HepG2 (cell line): ENCODE results near the gene C1QBP. TPM values are rescaled to one million over a fixed set of nuclear protein-coding genes. Genes with fewer than 3 reads are reported as not detected.
A peak's percentile ranks its signal among the peaks of the same experiment; 100 is the strongest.

Experiments used
- ATF1 ChIP-seq: IDR thresholded peaks from 2 replicates; pipeline ENCODE4 v1.6.1; 2016; ENCODE audit warnings: mild to moderate bottlenecking, control low read depth
- HCFC1 ChIP-seq: fragments of 150-350 bp; IDR thresholded peaks from 2 replicates; pipeline ENCODE4 v1.6.1; 2014; ENCODE audit warnings: low read depth, low read length
- HNRNPH1 ChIP-seq: fragments of 200-400 bp; formaldehyde crosslinking; optimal IDR thresholded peaks from 2 replicates; pipeline ENCODE3; 2017; ENCODE audit warnings: mild to moderate bottlenecking, low read depth, low read length
- HNRNPLL ChIP-seq: fragments of 200-400 bp; formaldehyde crosslinking; IDR thresholded peaks from 2 replicates; pipeline ENCODE4 v1.6.1; 2017; ENCODE audit warnings: mild to moderate bottlenecking, low read depth, low read length; ENCODE audit not compliant: poor library complexity, severe bottlenecking
- MEF2D ChIP-seq: sonication (generic); formaldehyde crosslinking; IDR thresholded peaks from 2 replicates; pipeline ENCODE4 v1.5.1; 2020; ENCODE audit warnings: mild to moderate bottlenecking, missing genetic modification reagents
- SIN3B ChIP-seq: fragments of 150-350 bp; IDR thresholded peaks from 2 replicates; pipeline ENCODE4 v1.6.1; 2014; ENCODE audit warnings: low read length
- SIX1 ChIP-seq: sonication (generic); formaldehyde crosslinking; IDR thresholded peaks from 2 replicates; pipeline ENCODE4 v1.4.0; 2020; ENCODE audit warnings: missing genetic modification reagents, borderline replicate concordance
- SRSF4 ChIP-seq: fragments of 200-400 bp; formaldehyde crosslinking; IDR thresholded peaks from one replicate; pipeline ENCODE4 v1.6.1; 2018; ENCODE audit warnings: mild to moderate bottlenecking, low read depth, low read length, moderate library complexity; ENCODE audit not compliant: poor library complexity, severe bottlenecking
- ZNF20 ChIP-seq: sonication (generic); formaldehyde crosslinking; IDR thresholded peaks from 2 replicates; pipeline ENCODE4 v1.4.0; 2020; ENCODE audit warnings: mild to moderate bottlenecking, moderate library complexity, missing genetic modification reagents
- ZNF317 ChIP-seq: sonication (generic); formaldehyde crosslinking; IDR thresholded peaks from 2 replicates; pipeline ENCODE4 v1.5.0; 2020; ENCODE audit warnings: mild to moderate bottlenecking, missing genetic modification reagents
- ZNF564 ChIP-seq: sonication (generic); formaldehyde crosslinking; IDR thresholded peaks from 2 replicates; pipeline ENCODE4 v1.8.1; 2023; ENCODE audit warnings: mild to moderate bottlenecking, missing genetic modification reagents
- ZNF607 ChIP-seq: sonication (generic); formaldehyde crosslinking; IDR thresholded peaks from 2 replicates; pipeline ENCODE4 v1.5.1; 2020; ENCODE audit warnings: missing genetic modification reagents, mild to moderate bottlenecking, borderline replicate concordance
- ZNF614 ChIP-seq: IDR thresholded peaks from 2 replicates; pipeline ENCODE4 v1.6.1; 2018; ENCODE audit warnings: missing biosample characterization, missing genetic modification reagents, inconsistent platforms, borderline replicate concordance
- ZNF746 ChIP-seq: sonication (generic); formaldehyde crosslinking; IDR thresholded peaks from 2 replicates; pipeline ENCODE4 v1.8.0; 2022; ENCODE audit warnings: mild to moderate bottlenecking, missing genetic modification reagents
- ZNF772 ChIP-seq: sonication (generic); formaldehyde crosslinking; IDR thresholded peaks from 2 replicates; pipeline ENCODE4 v1.5.0; 2020; ENCODE audit warnings: mild to moderate bottlenecking, missing genetic modification reagents
- polyA plus RNA-seq, 8 experiments: library from polyadenylated mRNA; depleted of rRNA in 3 of 8; stranded (reverse) in 7 of 8; unstranded in 1 of 8; fragments of >200 nt; fragmentation: Illumina TruSeq in 4 of 8; extraction: Trizol in 4 of 8; gene quantifications; 2 replicates each; pipeline versions ENCODE4 v1.2.1 to v1.2.3, GENCODE V29; 2011 to 2016; ENCODE audit warnings: low read depth in 4 of 8, missing spikeins in 1 of 8, mixed read lengths in 1 of 8; ENCODE audit not compliant: insufficient read depth in 1 of 8
- total RNA-seq, 5 experiments: library from RNA; depleted of rRNA; stranded (reverse); fragments of >200 nt; fragmentation: Illumina TruSeq; extraction: Trizol; gene quantifications; 2 replicates each; pipeline ENCODE4 v1.2.3, GENCODE V29; 2016; ENCODE audit warnings: low read depth in 1 of 5
- TF ChIP-seq, protein P1 (sequence below): sonication (generic); formaldehyde crosslinking; IDR thresholded peaks from 2 replicates; pipeline ENCODE4 v1.5.1; 2020; ENCODE audit warnings: mild to moderate bottlenecking, missing genetic modification reagents, borderline replicate concordance
- TF ChIP-seq, protein P2 (sequence below): sonication (generic); formaldehyde crosslinking; IDR thresholded peaks from 2 replicates; pipeline ENCODE4 v1.4.0; 2020; ENCODE audit warnings: missing genetic modification reagents
- TF ChIP-seq, protein P3 (sequence below): sonication (generic); formaldehyde crosslinking; IDR thresholded peaks from 2 replicates; pipeline ENCODE4 v1.9.0; 2021; ENCODE audit warnings: missing genetic modification reagents, mild to moderate bottlenecking, borderline replicate concordance
- TF ChIP-seq, protein P4 (sequence below): sonication (generic); formaldehyde crosslinking; IDR thresholded peaks from 2 replicates; pipeline ENCODE4 v1.5.0; 2020; ENCODE audit warnings: missing genetic modification reagents, mild to moderate bottlenecking, borderline replicate concordance

Gene C1QBP
- total and polyA plus RNA-seq, 2 of the 13 experiments (the other 11 are each of a cell fraction or from before 2014, with no cell fraction given) = 219 to 680 TPM

DNA sequence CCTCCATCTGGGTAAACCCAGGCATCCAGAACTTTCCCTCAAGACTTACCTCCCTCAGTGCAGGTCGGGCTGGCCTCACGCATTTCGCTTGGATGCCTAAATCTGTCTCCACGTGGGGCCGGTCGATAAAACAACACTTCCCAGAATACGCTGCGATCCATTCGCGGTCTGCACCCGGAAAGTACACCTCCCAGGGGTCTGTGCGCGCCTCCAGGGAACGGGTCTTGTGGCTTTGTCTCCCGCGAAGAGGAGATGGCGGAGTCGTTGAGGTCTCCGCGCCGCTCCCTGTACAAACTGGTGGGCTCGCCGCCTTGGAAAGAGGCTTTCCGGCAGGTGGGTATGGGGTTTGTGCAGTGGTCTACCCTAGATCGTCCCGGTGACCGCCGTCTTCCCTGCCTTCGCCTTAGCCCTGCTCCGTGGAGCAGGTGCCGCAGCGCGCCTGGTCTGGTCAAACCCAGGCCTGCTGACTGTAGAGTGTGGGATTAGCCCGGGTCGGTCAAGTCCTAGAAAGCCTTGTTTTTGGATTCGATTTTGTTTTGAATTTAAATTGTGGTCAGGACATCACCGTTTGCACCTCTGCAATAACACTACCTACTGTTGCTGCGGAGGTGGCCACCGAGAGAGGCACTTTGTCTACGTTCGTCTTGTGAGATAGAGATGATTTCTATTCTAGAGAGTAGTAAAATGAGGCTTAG lies 18.8 kb downstream of the C1QBP start, which contains the start of gene RPAIN (continued):
- peak; percentile 70 for TF ChIP-seq MEF2D
- TF ChIP-seq, protein P1, sequence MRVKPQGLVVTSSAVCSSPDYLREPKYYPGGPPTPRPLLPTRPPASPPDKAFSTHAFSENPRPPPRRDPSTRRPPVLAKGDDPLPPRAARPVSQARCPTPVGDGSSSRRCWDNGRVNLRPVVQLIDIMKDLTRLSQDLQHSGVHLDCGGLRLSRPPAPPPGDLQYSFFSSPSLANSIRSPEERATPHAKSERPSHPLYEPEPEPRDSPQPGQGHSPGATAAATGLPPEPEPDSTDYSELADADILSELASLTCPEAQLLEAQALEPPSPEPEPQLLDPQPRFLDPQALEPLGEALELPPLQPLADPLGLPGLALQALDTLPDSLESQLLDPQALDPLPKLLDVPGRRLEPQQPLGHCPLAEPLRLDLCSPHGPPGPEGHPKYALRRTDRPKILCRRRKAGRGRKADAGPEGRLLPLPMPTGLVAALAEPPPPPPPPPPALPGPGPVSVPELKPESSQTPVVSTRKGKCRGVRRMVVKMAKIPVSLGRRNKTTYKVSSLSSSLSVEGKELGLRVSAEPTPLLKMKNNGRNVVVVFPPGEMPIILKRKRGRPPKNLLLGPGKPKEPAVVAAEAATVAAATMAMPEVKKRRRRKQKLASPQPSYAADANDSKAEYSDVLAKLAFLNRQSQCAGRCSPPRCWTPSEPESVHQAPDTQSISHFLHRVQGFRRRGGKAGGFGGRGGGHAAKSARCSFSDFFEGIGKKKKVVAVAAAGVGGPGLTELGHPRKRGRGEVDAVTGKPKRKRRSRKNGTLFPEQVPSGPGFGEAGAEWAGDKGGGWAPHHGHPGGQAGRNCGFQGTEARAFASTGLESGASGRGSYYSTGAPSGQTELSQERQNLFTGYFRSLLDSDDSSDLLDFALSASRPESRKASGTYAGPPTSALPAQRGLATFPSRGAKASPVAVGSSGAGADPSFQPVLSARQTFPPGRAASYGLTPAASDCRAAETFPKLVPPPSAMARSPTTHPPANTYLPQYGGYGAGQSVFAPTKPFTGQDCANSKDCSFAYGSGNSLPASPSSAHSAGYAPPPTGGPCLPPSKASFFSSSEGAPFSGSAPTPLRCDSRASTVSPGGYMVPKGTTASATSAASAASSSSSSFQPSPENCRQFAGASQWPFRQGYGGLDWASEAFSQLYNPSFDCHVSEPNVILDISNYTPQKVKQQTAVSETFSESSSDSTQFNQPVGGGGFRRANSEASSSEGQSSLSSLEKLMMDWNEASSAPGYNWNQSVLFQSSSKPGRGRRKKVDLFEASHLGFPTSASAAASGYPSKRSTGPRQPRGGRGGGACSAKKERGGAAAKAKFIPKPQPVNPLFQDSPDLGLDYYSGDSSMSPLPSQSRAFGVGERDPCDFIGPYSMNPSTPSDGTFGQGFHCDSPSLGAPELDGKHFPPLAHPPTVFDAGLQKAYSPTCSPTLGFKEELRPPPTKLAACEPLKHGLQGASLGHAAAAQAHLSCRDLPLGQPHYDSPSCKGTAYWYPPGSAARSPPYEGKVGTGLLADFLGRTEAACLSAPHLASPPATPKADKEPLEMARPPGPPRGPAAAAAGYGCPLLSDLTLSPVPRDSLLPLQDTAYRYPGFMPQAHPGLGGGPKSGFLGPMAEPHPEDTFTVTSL = peak; percentile 39; the same call in 1 of the 2 replicates
- TF ChIP-seq SIN3B = peak; percentile 44; the same call in 1 of the 2 replicates
- TF ChIP-seq ZNF20 (CRISPR knock-in tag) = no peak
- no peak for TF ChIP-seq HNRNPH1
- TF ChIP-seq HCFC1 = peak; percentile 56; the same call in 1 of the 2 replicates
- TF ChIP-seq, protein P2, sequence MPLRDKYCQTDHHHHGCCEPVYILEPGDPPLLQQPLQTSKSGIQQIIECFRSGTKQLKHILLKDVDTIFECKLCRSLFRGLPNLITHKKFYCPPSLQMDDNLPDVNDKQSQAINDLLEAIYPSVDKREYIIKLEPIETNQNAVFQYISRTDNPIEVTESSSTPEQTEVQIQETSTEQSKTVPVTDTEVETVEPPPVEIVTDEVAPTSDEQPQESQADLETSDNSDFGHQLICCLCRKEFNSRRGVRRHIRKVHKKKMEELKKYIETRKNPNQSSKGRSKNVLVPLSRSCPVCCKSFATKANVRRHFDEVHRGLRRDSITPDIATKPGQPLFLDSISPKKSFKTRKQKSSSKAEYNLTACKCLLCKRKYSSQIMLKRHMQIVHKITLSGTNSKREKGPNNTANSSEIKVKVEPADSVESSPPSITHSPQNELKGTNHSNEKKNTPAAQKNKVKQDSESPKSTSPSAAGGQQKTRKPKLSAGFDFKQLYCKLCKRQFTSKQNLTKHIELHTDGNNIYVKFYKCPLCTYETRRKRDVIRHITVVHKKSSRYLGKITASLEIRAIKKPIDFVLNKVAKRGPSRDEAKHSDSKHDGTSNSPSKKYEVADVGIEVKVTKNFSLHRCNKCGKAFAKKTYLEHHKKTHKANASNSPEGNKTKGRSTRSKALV (CRISPR knock-in tag) = 0 out of 2 replicates have a peak, but pooled peaks have one; percentile 12
- TF ChIP-seq, protein P3, sequence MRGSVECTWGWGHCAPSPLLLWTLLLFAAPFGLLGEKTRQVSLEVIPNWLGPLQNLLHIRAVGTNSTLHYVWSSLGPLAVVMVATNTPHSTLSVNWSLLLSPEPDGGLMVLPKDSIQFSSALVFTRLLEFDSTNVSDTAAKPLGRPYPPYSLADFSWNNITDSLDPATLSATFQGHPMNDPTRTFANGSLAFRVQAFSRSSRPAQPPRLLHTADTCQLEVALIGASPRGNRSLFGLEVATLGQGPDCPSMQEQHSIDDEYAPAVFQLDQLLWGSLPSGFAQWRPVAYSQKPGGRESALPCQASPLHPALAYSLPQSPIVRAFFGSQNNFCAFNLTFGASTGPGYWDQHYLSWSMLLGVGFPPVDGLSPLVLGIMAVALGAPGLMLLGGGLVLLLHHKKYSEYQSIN (CRISPR knock-in tag) = no peak
- no peak; the same call in 1 of the 2 replicates for TF ChIP-seq ZNF746 (CRISPR knock-in tag)
- TF ChIP-seq SIX1 = peak; percentile 25; the same call in 1 of the 2 replicates
- no peak for TF ChIP-seq ZNF614 (CRISPR knock-in tag)
- peak; percentile 82; the same call in 1 of the 2 replicates for TF ChIP-seq ZNF772 (CRISPR knock-in tag)
- TF ChIP-seq ZNF564 = 0 out of 2 replicates have a peak, but pooled peaks have one; percentile 62
- peak; percentile 75 for TF ChIP-seq ATF1 (CRISPR knock-in tag)
- TF ChIP-seq ZNF607 = peak; percentile 77
- TF ChIP-seq ZNF317 (CRISPR knock-in tag) = 0 out of 2 replicates have a peak, but pooled peaks have one; percentile 63
- TF ChIP-seq, protein P4, sequence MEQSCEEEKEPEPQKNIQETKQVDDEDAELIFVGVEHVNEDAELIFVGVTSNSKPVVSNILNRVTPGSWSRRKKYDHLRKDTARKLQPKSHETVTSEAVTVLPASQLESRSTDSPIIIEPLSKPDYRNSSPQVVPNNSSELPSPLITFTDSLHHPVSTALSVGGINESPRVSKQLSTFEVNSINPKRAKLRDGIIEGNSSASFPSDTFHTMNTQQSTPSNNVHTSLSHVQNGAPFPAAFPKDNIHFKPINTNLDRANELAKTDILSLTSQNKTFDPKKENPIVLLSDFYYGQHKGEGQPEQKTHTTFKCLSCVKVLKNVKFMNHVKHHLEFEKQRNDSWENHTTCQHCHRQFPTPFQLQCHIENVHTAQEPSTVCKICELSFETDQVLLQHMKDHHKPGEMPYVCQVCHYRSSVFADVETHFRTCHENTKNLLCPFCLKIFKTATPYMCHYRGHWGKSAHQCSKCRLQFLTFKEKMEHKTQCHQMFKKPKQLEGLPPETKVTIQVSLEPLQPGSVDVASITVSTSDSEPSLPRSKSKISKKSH (CRISPR knock-in tag) = no peak
- peak; percentile 53 for TF ChIP-seq HNRNPLL
- no peak for TF ChIP-seq SRSF4
